WTC11 (cell line): ENCODE results near the gene KCNC2.

Experiments
- ATF3 ChIP-seq: sonication (generic); formaldehyde crosslinking; conservative IDR thresholded peaks from 2 replicates; pipeline ENCODE4 v1.8.1; 2022; ENCODE audit warnings: mild to moderate bottlenecking, missing genetic modification reagents
- CTCF ChIP-seq: fragments of 200-600 bp; IDR thresholded peaks from 2 replicates; pipeline ENCODE4 v1.8.0; 2022; ENCODE audit warnings: antibody characterized with exemption
- JUN ChIP-seq: sonication (generic); formaldehyde crosslinking; IDR thresholded peaks from 2 replicates; pipeline ENCODE4 v1.8.0; 2023; ENCODE audit warnings: mild to moderate bottlenecking, missing genetic modification reagents
- SP1 ChIP-seq: sonication (generic); formaldehyde crosslinking; conservative IDR thresholded peaks from 2 replicates; pipeline ENCODE4 v1.8.1; 2022; ENCODE audit warnings: missing genetic modification reagents

GRCh38 chr12:75099210-75099609, 110.4 kb downstream of the KCNC2 start:
- TF ChIP-seq JUN (CRISPR knock-in tag) (no peak), SP1 (CRISPR knock-in tag) (no peak), CTCF (no peak), ATF3 (CRISPR knock-in tag) (no peak)
